ENCODE data around the gene MTX2.

GRCh38 chr2:176234156-176234555 is 35.1 kb upstream of the MTX2 start:
- TF ChIP-seq CTCF (IDR thresholded peaks at IDR 0.05; ENCODE audit: low read length): no peak
- no peak for TF ChIP-seq EZH2 (optimal IDR thresholded peaks at IDR 0.05; ENCODE audit: low read depth, low read length)
- no peak for TF ChIP-seq EZH2phosphoT487 (IDR thresholded peaks at IDR 0.05; ENCODE audit: low read length)
